ENCODE measurements around the gene BACE2. TPM values are rescaled to one million over a fixed set of nuclear protein-coding genes. Genes with fewer than 3 reads are reported as not detected.

The BACE2 gene
- total RNA-seq, 1 donor from 2014 or later = 16.8 TPM

GRCh38 chr21:41240040-41240439 lies 72.1 kb downstream of the BACE2 start:
- no peaks in the 10 kb centered on the region for H3K9me3 Mint-ChIP-seq (ENCODE audit: unreplicated experiment)
- no peak overlapping the region for H3K9ac ChIP-seq (ENCODE audit: low read length)
- H3K4me3 ChIP-seq (ENCODE audit: insufficient read depth, low read depth, low read length) = no peak overlapping the region
- H3K4me2 ChIP-seq (ENCODE audit: low read length) = no peak overlapping the region
- H2AFZ ChIP-seq (ENCODE audit: low read depth, low read length) = no peak overlapping the region
- TF ChIP-seq EZH2 (IDR thresholded peaks at IDR 0.05; ENCODE audit: insufficient read depth, low read length) = no peak
- TF ChIP-seq, protein P1, sequence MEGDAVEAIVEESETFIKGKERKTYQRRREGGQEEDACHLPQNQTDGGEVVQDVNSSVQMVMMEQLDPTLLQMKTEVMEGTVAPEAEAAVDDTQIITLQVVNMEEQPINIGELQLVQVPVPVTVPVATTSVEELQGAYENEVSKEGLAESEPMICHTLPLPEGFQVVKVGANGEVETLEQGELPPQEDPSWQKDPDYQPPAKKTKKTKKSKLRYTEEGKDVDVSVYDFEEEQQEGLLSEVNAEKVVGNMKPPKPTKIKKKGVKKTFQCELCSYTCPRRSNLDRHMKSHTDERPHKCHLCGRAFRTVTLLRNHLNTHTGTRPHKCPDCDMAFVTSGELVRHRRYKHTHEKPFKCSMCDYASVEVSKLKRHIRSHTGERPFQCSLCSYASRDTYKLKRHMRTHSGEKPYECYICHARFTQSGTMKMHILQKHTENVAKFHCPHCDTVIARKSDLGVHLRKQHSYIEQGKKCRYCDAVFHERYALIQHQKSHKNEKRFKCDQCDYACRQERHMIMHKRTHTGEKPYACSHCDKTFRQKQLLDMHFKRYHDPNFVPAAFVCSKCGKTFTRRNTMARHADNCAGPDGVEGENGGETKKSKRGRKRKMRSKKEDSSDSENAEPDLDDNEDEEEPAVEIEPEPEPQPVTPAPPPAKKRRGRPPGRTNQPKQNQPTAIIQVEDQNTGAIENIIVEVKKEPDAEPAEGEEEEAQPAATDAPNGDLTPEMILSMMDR (IDR thresholded peaks at IDR 0.05; ENCODE audit: insufficient read depth, low read depth, low read length) = no peak
- no peaks in the 10 kb centered on the region for H3K4me1 Mint-ChIP-seq (ENCODE audit: low read depth, unreplicated experiment)
- H3K79me2 ChIP-seq (ENCODE audit: insufficient read depth, low read length) = no peaks in the 10 kb centered on the region
- peaks cover 6% of the 10 kb centered on the region for H3K36me3 ChIP-seq (ENCODE audit: insufficient read depth, low read length)
- H3K4me1 ChIP-seq (ENCODE audit: insufficient read depth, low read length) = no peaks in the 10 kb centered on the region
- no peaks in the 10 kb centered on the region for H3K9me3 ChIP-seq (ENCODE audit: insufficient read depth, low read depth, low read length)
- DNase-seq (ENCODE audit: low read depth) (no peak), FAIRE-seq (no peak)
- H3K27me3 ChIP-seq (ENCODE audit: insufficient read depth, low read length) = no peaks in the 10 kb centered on the region
- peaks cover 13% of the 10 kb centered on the region for H3K36me3 Mint-ChIP-seq (ENCODE audit: low read depth, unreplicated experiment)
- no peaks in the 10 kb centered on the region for H3K27me3 Mint-ChIP-seq (ENCODE audit: low read depth, unreplicated experiment)
- H3K4me3 Mint-ChIP-seq (ENCODE audit: unreplicated experiment) = no peak overlapping the region
- H3K27ac Mint-ChIP-seq (ENCODE audit: unreplicated experiment) = no peak overlapping the region
- no peak overlapping the region for H3K27ac ChIP-seq (ENCODE audit: low read depth, low read length)
- no peaks in the 10 kb centered on the region for H4K20me1 ChIP-seq (ENCODE audit: insufficient read depth, low read length)

GRCh38 chr21:41241341-41241740 lies 73.4 kb downstream of the BACE2 start:
- TF ChIP-seq, protein P1 (IDR thresholded peaks at IDR 0.05; ENCODE audit: insufficient read depth, low read depth, low read length) = no peak
- TF ChIP-seq EZH2 (IDR thresholded peaks at IDR 0.05; ENCODE audit: insufficient read depth, low read length) = no peak
- no peaks in the 10 kb centered on the region for H3K9me3 Mint-ChIP-seq (ENCODE audit: unreplicated experiment)
- Histone ChIP-seq H3K9ac (ENCODE audit: low read length) (no peak overlapping the region), H3K4me1 (ENCODE audit: insufficient read depth, low read length) (no peaks in the 10 kb centered on the region), H3K36me3 (ENCODE audit: insufficient read depth, low read length) (peaks cover 6% of the 10 kb centered on the region), H3K79me2 (ENCODE audit: insufficient read depth, low read length) (no peaks in the 10 kb centered on the region), H4K20me1 (ENCODE audit: insufficient read depth, low read length) (no peaks in the 10 kb centered on the region), H2AFZ (ENCODE audit: low read depth, low read length) (no peak overlapping the region), H3K27me3 (ENCODE audit: insufficient read depth, low read length) (no peaks in the 10 kb centered on the region), H3K9me3 (ENCODE audit: insufficient read depth, low read depth, low read length) (no peaks in the 10 kb centered on the region), H3K4me2 (ENCODE audit: low read length) (no peak overlapping the region), H3K27ac (ENCODE audit: low read depth, low read length) (no peak overlapping the region), H3K4me3 (ENCODE audit: insufficient read depth, low read depth, low read length) (no peak overlapping the region)
- no peaks in the 10 kb centered on the region for H3K27me3 Mint-ChIP-seq (ENCODE audit: low read depth, unreplicated experiment)
- no peak overlapping the region for H3K4me3 Mint-ChIP-seq (ENCODE audit: unreplicated experiment)
- no peak overlapping the region for H3K27ac Mint-ChIP-seq (ENCODE audit: unreplicated experiment)
- DNase-seq (ENCODE audit: low read depth) (peak; percentile 51), FAIRE-seq (no peak)
- no peaks in the 10 kb centered on the region for H3K4me1 Mint-ChIP-seq (ENCODE audit: low read depth, unreplicated experiment)
- peaks cover 13% of the 10 kb centered on the region for H3K36me3 Mint-ChIP-seq (ENCODE audit: low read depth, unreplicated experiment)

GRCh38 chr21:41242238-41242829 lies 74.4 kb downstream of the BACE2 start:
- peaks cover 3% of the 10 kb centered on the region for H3K4me1 ChIP-seq (ENCODE audit: insufficient read depth, low read length)
- TF ChIP-seq EZH2 (IDR thresholded peaks at IDR 0.05; ENCODE audit: insufficient read depth, low read length) = no peak
- TF ChIP-seq, protein P1 (IDR thresholded peaks at IDR 0.05; ENCODE audit: insufficient read depth, low read depth, low read length) = no peak
- Mint-ChIP-seq H3K4me1 (ENCODE audit: low read depth, unreplicated experiment) (no peaks in the 10 kb centered on the region), H3K36me3 (ENCODE audit: low read depth, unreplicated experiment) (peaks cover 17% of the 10 kb centered on the region), H3K27ac (ENCODE audit: unreplicated experiment) (no peak overlapping the region), H3K27me3 (ENCODE audit: low read depth, unreplicated experiment) (no peaks in the 10 kb centered on the region), H3K9me3 (ENCODE audit: unreplicated experiment) (no peaks in the 10 kb centered on the region), H3K4me3 (ENCODE audit: unreplicated experiment) (no peak overlapping the region)
- H3K4me3 ChIP-seq (ENCODE audit: insufficient read depth, low read depth, low read length) = no peak overlapping the region
- peaks cover 6% of the 10 kb centered on the region for H3K36me3 ChIP-seq (ENCODE audit: insufficient read depth, low read length)
- DNase-seq (ENCODE audit: low read depth) (no peak), FAIRE-seq (no peak)
- H4K20me1 ChIP-seq (ENCODE audit: insufficient read depth, low read length) = no peaks in the 10 kb centered on the region
- no peak overlapping the region for H3K27ac ChIP-seq (ENCODE audit: low read depth, low read length)
- peaks cover 5% of the 10 kb centered on the region for H3K9me3 ChIP-seq (ENCODE audit: insufficient read depth, low read depth, low read length)
- no peaks in the 10 kb centered on the region for H3K27me3 ChIP-seq (ENCODE audit: insufficient read depth, low read length)
- H2AFZ ChIP-seq (ENCODE audit: low read depth, low read length) = no peak overlapping the region
- H3K9ac ChIP-seq (ENCODE audit: low read length) = no peak overlapping the region
- H3K79me2 ChIP-seq (ENCODE audit: insufficient read depth, low read length) = no peaks in the 10 kb centered on the region
- H3K4me2 ChIP-seq (ENCODE audit: low read length) = no peak overlapping the region
